NCI-H226 (cell line): ENCODE results near the gene CYB561A3.

Source experiments
- DNase-seq: peaks from one replicate; pipeline ENCODE4 v3.0.0-alpha.2; 2015

The CYB561A3 gene

GRCh38 chr11:61315260-61315659 is 46.4 kb downstream of the CYB561A3 start:
- DNase-seq = peak; percentile 43

DNA sequence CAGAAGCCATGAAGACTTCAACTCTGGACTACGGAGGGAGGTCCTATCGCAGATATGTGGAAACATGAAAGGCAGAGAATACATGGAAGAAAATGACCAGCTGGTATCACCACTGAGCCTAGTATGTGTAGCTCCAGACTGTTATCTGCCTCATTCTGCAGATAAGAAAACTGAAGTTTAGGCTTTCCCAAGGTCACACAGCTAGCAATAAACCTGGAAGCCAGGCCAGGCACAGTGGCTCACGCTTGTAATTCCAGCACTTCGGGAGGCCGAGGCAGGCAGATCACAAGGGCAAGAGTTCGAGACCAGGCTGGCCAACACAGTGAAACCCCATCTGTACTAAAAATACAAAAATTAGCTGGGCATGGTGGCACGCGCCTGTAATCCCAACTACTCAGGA is 50.9 kb downstream of the CYB561A3 start:
- DNase-seq = no peak

DNA sequence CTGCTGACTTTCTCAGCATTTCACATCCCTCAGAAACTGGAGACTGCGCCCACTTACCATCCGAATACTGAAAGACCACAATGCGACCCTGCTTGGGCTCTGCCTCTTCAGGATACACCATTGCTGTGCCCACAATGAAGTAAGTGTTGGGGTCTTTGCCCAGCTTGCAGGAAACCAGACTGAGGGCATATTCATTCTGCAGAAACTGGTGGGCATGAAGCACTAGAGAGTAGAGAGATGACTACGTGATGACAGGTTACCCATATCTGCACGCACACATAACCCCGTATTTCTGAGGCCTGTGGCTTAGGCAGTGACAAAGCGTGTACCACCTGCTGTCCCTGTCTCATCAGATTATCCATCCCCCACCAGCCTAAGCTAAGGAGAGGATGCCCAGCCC is 51.9 kb downstream of the CYB561A3 start:
- no peak for DNase-seq

- no peak for DNase-seq
Measured at GRCh38 chr11:61309141-61309540, 52.5 kb downstream of the CYB561A3 start.

GRCh38 chr11:61307354-61307753 is 54.3 kb downstream of the CYB561A3 start:
- DNase-seq = no peak

DNA sequence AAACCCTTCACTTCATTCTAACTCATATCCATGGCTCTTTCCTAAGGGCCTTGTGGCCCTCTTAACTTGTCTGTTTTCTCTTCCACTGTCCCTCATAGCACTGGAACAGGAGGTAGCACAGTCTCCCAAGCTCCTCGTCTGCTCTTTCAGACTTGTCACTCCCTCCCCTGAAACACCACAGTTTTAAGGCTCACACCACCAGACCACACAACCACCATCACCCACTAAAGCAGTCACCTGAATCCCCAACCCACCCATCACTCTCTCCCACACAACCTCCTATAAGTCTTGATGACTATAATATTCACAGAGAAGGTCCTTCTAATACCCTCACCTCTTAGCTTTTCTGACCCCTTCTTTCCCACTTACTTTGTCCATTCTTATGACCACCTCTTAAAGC is 55.5 kb downstream of the CYB561A3 start:
- DNase-seq = no peak

DNA sequence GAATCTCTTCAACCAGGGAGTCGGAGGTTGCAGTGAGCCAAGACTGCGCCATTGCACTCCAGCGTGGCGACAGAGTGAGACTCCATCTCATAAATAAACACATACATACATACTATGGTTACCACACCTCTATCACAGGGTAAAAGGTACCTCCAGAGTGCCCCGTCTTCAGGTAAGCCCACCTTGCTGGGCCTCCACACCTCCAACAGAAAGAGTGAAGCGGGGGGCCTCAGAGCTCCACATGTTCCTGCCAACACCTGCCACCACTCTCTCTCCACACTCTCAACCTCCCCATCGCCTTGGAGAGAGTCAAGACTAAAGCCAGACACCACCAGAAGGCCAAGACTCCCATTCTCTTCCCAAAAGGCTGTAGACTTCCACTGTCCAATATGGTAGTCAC is 56.3 kb downstream of the CYB561A3 start:
- no peak for DNase-seq

DNA sequence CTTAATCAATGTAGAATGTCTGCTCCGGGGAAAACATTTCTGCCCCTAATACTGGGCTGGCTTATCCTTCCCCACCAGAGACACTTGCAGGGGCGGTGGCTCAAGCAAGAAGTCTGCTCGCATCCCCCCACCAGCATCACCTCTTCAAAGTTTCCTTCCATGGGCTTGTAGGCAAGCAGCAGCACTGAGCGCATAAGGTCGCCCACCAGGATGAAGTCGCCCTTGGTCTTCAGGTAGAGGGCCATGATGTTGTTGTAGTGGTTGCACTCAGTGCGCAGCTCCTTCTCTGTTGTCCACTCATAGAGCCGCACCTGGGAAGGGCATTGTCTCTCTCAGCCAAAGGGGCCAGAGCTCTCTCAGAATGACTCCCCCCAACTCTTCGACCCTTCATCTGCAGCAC is 58.0 kb downstream of the CYB561A3 start:
- DNase-seq = no peak

- DNase-seq = no peak
Measured at GRCh38 chr11:61302550-61302949, 59.1 kb downstream of the CYB561A3 start.
